ENCODE data around the gene ROBO3. TPM values are rescaled to one million over a fixed set of nuclear protein-coding genes. Genes with fewer than 3 reads are reported as not detected.

Gene ROBO3
- total RNA-seq, 2 experiments from 2014 or later, result 10.3 to 11.8 TPM

- CTCF ChIA-PET, result no interaction called here
Measured at GRCh38 chr11:124872741-124873140, 7.5 kb downstream of the ROBO3 start.

GRCh38 chr11:124873951-124874350 lies 8.7 kb downstream of the ROBO3 start:
- POLR2A ChIA-PET, result no interaction called here
- CTCF ChIA-PET, result no interaction called here

More at GRCh38 chr11:124872741-124873140, 7.5 kb downstream of the ROBO3 start:
- POLR2A ChIA-PET, result no interaction called here

- POLR2A ChIA-PET, result no interaction called here
- CTCF ChIA-PET, result no interaction called here
Measured at GRCh38 chr11:124874571-124875255, 9.5 kb downstream of the ROBO3 start.

DNA sequence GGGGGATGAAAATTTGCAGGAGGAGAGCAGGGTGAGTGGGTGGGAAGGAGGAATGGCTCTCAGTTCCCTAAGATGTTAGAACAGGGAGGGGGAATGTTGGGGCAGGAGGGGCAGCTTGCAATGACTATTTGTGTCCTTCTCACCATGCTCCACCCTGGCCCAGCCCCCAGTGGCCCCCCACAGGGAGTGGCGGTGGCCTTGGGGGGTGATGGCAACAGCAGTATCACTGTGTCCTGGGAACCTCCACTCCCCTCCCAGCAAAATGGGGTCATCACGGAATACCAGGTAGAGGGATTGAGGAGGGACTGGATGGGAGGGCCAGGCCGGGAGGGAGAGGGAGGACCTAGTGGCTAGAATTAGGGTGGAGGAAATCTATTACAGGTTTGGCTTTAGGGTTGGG lies 10.2 kb downstream of the ROBO3 start:
- ChIA-PET POLR2A (no interaction called here), CTCF (interaction anchor here (0.9 to 1.4 kb wide), 6 partner anchors 8 to 267 kb away, joined by 3 to 8 read pairs (median 6); partner anchors contain the start of genes CCDC15 and ROBO3)

GRCh38 chr11:124875943-124876817 lies 10.9 kb downstream of the ROBO3 start:
- POLR2A ChIA-PET, result interaction anchor here (0.6 to 1.2 kb wide), 6 partner anchors 39 to 282 kb away, joined by 3 to 8 read pairs (median 4); partner anchors contain the start of genes CCDC15 and MSANTD2
- CTCF ChIA-PET, result interaction anchor here (0.5 to 1.4 kb wide), 19 partner anchors 9 to 266 kb away, joined by 3 to 8 read pairs (median 4); partner anchors contain the start of genes CCDC15, ROBO3, SIAE and SPA17

- POLR2A ChIA-PET, result interaction anchor here (0.6 to 1.2 kb wide), 4 partner anchors 40 to 247 kb away, joined by 4 to 8 read pairs (median 6); partner anchors contain the start of gene CCDC15
- CTCF ChIA-PET, result interaction anchor here (0.5 to 1.4 kb wide), 19 partner anchors 10 to 265 kb away, joined by 3 to 8 read pairs (median 4); partner anchors contain the start of genes CCDC15, ROBO3, SIAE and SPA17
Measured at GRCh38 chr11:124876818-124877630, 11.8 kb downstream of the ROBO3 start.

GRCh38 chr11:124877631-124877909 lies 12.3 kb downstream of the ROBO3 start:
- ChIA-PET POLR2A (no interaction called here), CTCF (interaction anchor here (0.7 kb wide), 1 partner anchor 11 kb away, joined by 3 read pairs; no protein-coding TSS in a partner anchor)

DNA sequence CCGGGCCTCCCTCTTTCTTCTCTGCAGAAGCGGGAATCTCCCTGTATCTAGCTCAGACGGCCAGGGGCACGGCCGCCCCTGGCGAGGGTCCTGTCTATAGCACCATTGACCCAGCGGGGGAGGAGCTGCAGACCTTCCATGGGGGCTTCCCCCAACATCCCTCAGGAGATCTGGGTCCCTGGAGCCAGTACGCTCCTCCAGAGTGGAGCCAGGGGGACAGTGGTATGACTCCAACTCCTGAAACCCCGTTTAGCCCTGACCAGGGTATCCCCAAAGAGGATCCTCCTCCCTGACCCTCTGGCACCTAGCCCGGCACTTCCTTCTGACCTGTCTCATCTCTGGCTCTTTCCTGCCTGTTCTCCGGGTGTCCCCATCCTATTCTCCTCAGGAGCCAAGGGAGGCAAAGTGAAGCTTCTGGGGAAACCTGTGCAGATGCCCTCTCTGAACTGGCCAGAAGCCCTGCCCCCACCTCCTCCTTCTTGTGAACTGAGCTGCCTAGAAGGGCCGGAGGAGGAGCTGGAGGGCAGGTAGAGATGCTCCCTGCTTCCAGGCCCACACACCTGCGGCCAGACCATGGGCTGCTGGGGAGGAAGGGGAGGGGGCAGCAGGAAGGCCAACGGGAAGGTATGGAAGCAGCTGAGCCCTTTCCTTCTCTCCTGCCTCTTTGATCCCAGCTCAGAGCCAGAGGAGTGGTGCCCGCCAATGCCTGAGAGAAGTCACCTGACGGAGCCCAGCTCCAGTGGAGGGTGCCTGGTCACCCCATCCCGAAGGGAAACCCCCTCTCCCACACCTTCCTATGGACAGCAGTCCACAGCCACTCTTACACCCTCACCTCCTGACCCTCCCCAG lies 12.9 kb downstream of the ROBO3 start:
- ChIA-PET CTCF (interaction anchor here (0.7 kb wide), 1 partner anchor 12 kb away, joined by 3 read pairs; no protein-coding TSS in a partner anchor), POLR2A (no interaction called here)

GRCh38 chr11:124878759-124879492 lies 13.7 kb downstream of the ROBO3 start:
- POLR2A ChIA-PET, result no interaction called here
- CTCF ChIA-PET, result no interaction called here

DNA sequence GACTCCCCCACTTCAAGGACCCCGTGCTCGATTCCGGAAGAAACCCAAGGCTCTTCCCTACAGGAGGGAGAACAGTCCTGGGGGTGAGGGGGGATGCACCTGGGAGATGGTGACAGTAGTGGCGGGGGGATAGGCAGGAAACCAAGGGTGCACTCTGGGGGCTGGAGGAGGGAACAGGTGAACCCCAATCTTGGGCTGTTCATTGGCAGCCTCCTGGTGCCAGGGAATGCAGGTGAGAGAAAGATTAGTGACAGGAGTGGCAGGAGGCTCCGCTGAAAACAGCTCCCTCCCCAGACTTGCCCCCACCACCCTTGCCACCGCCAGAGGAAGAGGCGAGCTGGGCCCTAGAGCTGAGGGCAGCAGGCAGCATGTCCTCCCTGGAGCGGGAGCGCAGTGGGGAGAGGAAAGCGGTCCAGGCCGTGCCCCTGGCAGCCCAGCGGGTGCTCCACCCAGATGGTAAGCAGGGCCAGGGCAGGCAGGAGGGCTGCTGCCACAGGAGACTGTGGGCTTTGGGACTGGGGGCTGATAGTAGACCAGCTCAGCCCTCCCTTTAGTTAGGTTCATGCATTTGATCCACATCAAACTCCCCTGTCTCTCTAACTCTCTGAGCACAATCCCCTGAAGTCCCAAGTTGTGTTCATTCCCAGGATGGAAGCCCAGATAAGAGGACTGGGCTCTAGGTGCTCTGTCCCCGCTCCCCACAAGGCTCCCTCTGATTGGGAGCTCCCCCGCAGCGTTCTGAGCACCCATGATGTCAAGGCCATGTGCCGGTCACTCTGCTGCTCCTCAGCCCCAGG lies 14.5 kb downstream of the ROBO3 start:
- ChIA-PET CTCF (no interaction called here), POLR2A (no interaction called here)

GRCh38 chr11:124880290-124880611 lies 15.0 kb downstream of the ROBO3 start:
- CTCF ChIA-PET, result no interaction called here

GRCh38 chr11:124880958-124881357 lies 15.7 kb downstream of the ROBO3 start:
- ChIA-PET POLR2A (interaction anchor here (0.5 kb wide), 1 partner anchor 58 kb away, joined by 3 read pairs; no protein-coding TSS in a partner anchor), CTCF (no interaction called here)

More at GRCh38 chr11:124880290-124880611, 15.0 kb downstream of the ROBO3 start:
- POLR2A ChIA-PET, result no interaction called here

DNA sequence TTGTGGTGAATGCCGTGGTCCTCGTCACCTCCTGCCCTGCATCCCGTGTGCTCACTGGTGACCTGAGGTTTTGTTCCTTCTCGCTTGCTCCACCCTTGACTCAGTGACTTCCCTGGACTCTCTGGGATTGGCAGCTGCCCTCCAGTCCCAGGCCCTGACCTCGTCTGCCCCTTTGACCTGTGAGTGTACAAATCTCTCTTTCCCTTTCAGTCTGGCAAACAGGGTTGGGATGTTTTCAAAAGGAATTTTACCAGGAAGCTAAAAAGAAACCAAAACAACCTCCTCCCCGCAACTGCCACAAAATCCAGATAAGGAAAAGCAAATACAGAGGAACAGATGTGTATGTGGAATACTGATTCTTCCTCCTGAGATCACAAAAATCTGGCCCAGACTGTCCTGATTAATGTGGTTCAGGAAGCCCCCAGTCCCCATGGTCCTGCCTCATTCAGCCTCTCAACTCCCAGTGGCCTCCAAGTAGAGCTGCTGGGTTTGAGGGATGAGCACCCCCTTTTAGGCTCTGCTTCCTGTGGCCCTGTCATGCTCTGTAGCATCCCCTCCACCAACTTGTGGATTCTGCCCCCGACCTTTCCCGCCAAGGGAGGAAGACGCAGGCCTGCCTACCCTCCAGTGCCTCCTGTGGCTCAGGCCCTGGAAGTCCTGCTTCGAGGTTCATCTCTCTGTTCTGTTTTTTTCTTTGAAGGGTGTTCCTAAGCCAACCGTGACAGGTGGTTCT lies 17.3 kb downstream of the ROBO3 start:
- ChIA-PET CTCF (interaction anchor here (0.8 kb wide), 1 partner anchor 76 kb away, joined by 3 read pairs; no protein-coding TSS in a partner anchor), POLR2A (no interaction called here)

- ChIA-PET POLR2A (no interaction called here), CTCF (no interaction called here)
Measured at GRCh38 chr11:124884340-124884739, 19.1 kb downstream of the ROBO3 start.

- POLR2A ChIA-PET, result no interaction called here
- CTCF ChIA-PET, result no interaction called here
Measured at GRCh38 chr11:124884869-124885479, 19.7 kb downstream of the ROBO3 start.

- POLR2A ChIA-PET, result no interaction called here
Measured at GRCh38 chr11:124886476-124886875, 21.2 kb downstream of the ROBO3 start.

More at GRCh38 chr11:124886476-124886875, 21.2 kb downstream of the ROBO3 start:
- CTCF ChIA-PET, result no interaction called here
